ENCODE results near the gene FAM228A. TPM values are rescaled to one million over a fixed set of nuclear protein-coding genes. Genes with fewer than 3 reads are reported as not detected.

The FAM228A gene
- polyA plus RNA-seq, 1 donor from 2014 or later, result 2.6 TPM

GRCh38 chr2:24211408-24211807, 36.6 kb downstream of the FAM228A start:
- Histone ChIP-seq H3K27ac (ENCODE audit: low read length) (no peak overlapping the region), H3K9ac (ENCODE audit: low read length) (no peak overlapping the region), H3K4me2 (ENCODE audit: low read length) (no peak overlapping the region), H3K9me2 (ENCODE audit: insufficient read depth, low read length) (no peaks in the 10 kb centered on the region), H4K20me1 (ENCODE audit: insufficient read depth) (no peaks in the 10 kb centered on the region), H3K79me2 (replicated peaks; ENCODE audit: insufficient read depth, low read length) (no peaks in the 10 kb centered on the region), H3F3A (ENCODE audit: insufficient read depth, low read length, poor library complexity, severe bottlenecking) (no peaks in the 10 kb centered on the region), H3K9me3 (ENCODE audit: low read length) (no peaks in the 10 kb centered on the region), H3K27me3 (ENCODE audit: insufficient read depth, low read depth, low read length) (no peaks in the 10 kb centered on the region), H2AFZ (ENCODE audit: low read depth, low read length) (no peak overlapping the region), H3K4me3 (ENCODE audit: low read length) (no peak overlapping the region), H3K36me3 (ENCODE audit: insufficient read depth, low read length) (no peaks in the 10 kb centered on the region)
- TF ChIP-seq POLR2AphosphoS5 (IDR thresholded peaks at IDR 0.05) (no peak), SMC3 (conservative IDR thresholded peaks at IDR 0.05; ENCODE audit: poor library complexity) (no peak), EP300 (conservative IDR thresholded peaks at IDR 0.05; ENCODE audit: poor library complexity, severe bottlenecking) (no peak), TAF1 (IDR thresholded peaks at IDR 0.05; ENCODE audit: low read depth) (no peak), CTCF (IDR thresholded peaks at IDR 0.05; ENCODE audit: poor library complexity, severe bottlenecking) (no peak)
- TF ChIP-seq, protein P1, sequence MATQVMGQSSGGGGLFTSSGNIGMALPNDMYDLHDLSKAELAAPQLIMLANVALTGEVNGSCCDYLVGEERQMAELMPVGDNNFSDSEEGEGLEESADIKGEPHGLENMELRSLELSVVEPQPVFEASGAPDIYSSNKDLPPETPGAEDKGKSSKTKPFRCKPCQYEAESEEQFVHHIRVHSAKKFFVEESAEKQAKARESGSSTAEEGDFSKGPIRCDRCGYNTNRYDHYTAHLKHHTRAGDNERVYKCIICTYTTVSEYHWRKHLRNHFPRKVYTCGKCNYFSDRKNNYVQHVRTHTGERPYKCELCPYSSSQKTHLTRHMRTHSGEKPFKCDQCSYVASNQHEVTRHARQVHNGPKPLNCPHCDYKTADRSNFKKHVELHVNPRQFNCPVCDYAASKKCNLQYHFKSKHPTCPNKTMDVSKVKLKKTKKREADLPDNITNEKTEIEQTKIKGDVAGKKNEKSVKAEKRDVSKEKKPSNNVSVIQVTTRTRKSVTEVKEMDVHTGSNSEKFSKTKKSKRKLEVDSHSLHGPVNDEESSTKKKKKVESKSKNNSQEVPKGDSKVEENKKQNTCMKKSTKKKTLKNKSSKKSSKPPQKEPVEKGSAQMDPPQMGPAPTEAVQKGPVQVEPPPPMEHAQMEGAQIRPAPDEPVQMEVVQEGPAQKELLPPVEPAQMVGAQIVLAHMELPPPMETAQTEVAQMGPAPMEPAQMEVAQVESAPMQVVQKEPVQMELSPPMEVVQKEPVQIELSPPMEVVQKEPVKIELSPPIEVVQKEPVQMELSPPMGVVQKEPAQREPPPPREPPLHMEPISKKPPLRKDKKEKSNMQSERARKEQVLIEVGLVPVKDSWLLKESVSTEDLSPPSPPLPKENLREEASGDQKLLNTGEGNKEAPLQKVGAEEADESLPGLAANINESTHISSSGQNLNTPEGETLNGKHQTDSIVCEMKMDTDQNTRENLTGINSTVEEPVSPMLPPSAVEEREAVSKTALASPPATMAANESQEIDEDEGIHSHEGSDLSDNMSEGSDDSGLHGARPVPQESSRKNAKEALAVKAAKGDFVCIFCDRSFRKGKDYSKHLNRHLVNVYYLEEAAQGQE (IDR thresholded peaks at IDR 0.05; ENCODE audit: borderline replicate concordance), result no peak

GRCh38 chr2:24214880-24215279, 40.0 kb downstream of the FAM228A start:
- Histone ChIP-seq H3K9me3 (ENCODE audit: low read length) (no peaks in the 10 kb centered on the region), H3K9ac (ENCODE audit: low read length) (no peak overlapping the region), H3F3A (ENCODE audit: insufficient read depth, low read length, poor library complexity, severe bottlenecking) (no peaks in the 10 kb centered on the region), H3K36me3 (ENCODE audit: insufficient read depth, low read length) (no peaks in the 10 kb centered on the region), H3K4me2 (ENCODE audit: low read length) (no peak overlapping the region), H3K27ac (ENCODE audit: low read length) (no peak overlapping the region), H3K79me2 (replicated peaks; ENCODE audit: insufficient read depth, low read length) (no peaks in the 10 kb centered on the region), H3K4me3 (ENCODE audit: low read length) (no peak overlapping the region), H2AFZ (ENCODE audit: low read depth, low read length) (no peak overlapping the region), H4K20me1 (ENCODE audit: insufficient read depth) (no peaks in the 10 kb centered on the region), H3K27me3 (ENCODE audit: insufficient read depth, low read depth, low read length) (no peaks in the 10 kb centered on the region), H3K9me2 (ENCODE audit: insufficient read depth, low read length) (no peaks in the 10 kb centered on the region)
- no peak for TF ChIP-seq SMC3 (conservative IDR thresholded peaks at IDR 0.05; ENCODE audit: poor library complexity)
- TF ChIP-seq MXI1 (conservative IDR thresholded peaks at IDR 0.05; ENCODE audit: poor library complexity, severe bottlenecking), result no peak
- no peak for TF ChIP-seq POLR2AphosphoS5 (IDR thresholded peaks at IDR 0.05)
- TF ChIP-seq EP300 (conservative IDR thresholded peaks at IDR 0.05; ENCODE audit: poor library complexity, severe bottlenecking), result no peak
- no peak for TF ChIP-seq TAF1 (IDR thresholded peaks at IDR 0.05; ENCODE audit: low read depth)
- TF ChIP-seq RAD21 (conservative IDR thresholded peaks at IDR 0.05), result no peak
- TF ChIP-seq, protein P1 (IDR thresholded peaks at IDR 0.05; ENCODE audit: borderline replicate concordance), result no peak
- no peak for TF ChIP-seq EZH2 (IDR thresholded peaks at IDR 0.05; ENCODE audit: borderline replicate concordance, insufficient read depth, low read length, poor library complexity, severe bottlenecking)
- no peak for TF ChIP-seq CTCF (IDR thresholded peaks at IDR 0.05; ENCODE audit: poor library complexity, severe bottlenecking)
